ENCODE measurements around the gene SYTL1. TPM values are rescaled to one million over a fixed set of nuclear protein-coding genes. Genes with fewer than 3 reads are reported as not detected.

SYTL1 gene
- total and polyA plus RNA-seq, 9 of the 15 experiments (the other 6 are each of a cell fraction or from before 2014, with no cell fraction given): 0.04 to 9.3 (median 1.7) TPM

DNA sequence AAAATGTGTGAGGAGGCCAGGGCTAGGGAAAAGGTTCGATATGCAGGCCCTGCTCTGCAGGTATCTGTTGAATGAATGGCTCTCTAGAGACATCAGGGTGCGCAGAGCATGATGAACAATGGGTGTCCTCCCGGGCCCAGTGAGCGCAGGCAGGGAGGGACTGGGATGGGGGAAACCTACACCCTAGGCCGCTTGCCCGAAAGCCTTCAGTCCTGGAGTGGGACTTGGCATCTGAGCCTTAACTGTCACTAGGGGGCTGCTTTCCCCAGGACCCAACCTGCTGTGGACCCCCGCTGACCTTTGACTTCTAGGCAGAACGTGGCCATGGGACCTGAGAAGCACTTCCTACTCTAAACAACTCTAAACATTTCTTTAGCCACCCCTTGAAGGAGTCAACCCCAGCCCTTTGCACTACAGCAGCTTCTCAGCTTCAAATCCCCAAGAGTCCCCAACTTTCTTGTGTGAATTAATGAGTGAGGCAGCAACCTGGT lies 25.4 kb downstream of the SYTL1 start (continued):
- TF ChIP-seq, protein P1, sequence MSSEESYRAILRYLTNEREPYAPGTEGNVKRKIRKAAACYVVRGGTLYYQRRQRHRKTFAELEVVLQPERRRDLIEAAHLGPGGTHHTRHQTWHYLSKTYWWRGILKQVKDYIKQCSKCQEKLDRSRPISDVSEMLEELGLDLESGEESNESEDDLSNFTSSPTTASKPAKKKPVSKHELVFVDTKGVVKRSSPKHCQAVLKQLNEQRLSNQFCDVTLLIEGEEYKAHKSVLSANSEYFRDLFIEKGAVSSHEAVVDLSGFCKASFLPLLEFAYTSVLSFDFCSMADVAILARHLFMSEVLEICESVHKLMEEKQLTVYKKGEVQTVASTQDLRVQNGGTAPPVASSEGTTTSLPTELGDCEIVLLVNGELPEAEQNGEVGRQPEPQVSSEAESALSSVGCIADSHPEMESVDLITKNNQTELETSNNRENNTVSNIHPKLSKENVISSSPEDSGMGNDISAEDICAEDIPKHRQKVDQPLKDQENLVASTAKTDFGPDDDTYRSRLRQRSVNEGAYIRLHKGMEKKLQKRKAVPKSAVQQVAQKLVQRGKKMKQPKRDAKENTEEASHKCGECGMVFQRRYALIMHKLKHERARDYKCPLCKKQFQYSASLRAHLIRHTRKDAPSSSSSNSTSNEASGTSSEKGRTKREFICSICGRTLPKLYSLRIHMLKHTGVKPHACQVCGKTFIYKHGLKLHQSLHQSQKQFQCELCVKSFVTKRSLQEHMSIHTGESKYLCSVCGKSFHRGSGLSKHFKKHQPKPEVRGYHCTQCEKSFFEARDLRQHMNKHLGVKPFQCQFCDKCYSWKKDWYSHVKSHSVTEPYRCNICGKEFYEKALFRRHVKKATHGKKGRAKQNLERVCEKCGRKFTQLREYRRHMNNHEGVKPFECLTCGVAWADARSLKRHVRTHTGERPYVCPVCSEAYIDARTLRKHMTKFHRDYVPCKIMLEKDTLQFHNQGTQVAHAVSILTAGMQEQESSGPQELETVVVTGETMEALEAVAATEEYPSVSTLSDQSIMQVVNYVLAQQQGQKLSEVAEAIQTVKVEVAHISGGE (CRISPR knock-in tag; IDR thresholded peaks at IDR 0.05): no peak
- TF ChIP-seq ZKSCAN1 (IDR thresholded peaks at IDR 0.05; ENCODE audit: low read depth, low read length) (no peak), SRSF3 (IDR thresholded peaks at IDR 0.05; ENCODE audit: insufficient read depth, low read length) (no peak), ZNF12 (CRISPR knock-in tag; IDR thresholded peaks at IDR 0.05) (peak; percentile 50; the same call in 1 of the 2 replicates), TSC22D4 (tag; IDR thresholded peaks at IDR 0.05) (no peak), ZNF707 (CRISPR knock-in tag; conservative IDR thresholded peaks at IDR 0.05) (no peak), NR1H2 (CRISPR knock-in tag; IDR thresholded peaks at IDR 0.05) (0 out of 2 replicates have a peak, but pooled peaks have one; percentile 75)
- TF ChIP-seq, protein P2, sequence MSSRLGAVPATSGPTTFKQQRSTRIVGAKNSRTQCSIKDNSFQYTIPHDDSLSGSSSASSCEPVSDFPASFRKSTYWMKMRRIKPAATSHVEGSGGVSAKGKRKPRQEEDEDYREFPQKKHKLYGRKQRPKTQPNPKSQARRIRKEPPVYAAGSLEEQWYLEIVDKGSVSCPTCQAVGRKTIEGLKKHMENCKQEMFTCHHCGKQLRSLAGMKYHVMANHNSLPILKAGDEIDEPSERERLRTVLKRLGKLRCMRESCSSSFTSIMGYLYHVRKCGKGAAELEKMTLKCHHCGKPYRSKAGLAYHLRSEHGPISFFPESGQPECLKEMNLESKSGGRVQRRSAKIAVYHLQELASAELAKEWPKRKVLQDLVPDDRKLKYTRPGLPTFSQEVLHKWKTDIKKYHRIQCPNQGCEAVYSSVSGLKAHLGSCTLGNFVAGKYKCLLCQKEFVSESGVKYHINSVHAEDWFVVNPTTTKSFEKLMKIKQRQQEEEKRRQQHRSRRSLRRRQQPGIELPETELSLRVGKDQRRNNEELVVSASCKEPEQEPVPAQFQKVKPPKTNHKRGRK (tag; IDR thresholded peaks at IDR 0.05): no peak
- TF ChIP-seq, protein P3, sequence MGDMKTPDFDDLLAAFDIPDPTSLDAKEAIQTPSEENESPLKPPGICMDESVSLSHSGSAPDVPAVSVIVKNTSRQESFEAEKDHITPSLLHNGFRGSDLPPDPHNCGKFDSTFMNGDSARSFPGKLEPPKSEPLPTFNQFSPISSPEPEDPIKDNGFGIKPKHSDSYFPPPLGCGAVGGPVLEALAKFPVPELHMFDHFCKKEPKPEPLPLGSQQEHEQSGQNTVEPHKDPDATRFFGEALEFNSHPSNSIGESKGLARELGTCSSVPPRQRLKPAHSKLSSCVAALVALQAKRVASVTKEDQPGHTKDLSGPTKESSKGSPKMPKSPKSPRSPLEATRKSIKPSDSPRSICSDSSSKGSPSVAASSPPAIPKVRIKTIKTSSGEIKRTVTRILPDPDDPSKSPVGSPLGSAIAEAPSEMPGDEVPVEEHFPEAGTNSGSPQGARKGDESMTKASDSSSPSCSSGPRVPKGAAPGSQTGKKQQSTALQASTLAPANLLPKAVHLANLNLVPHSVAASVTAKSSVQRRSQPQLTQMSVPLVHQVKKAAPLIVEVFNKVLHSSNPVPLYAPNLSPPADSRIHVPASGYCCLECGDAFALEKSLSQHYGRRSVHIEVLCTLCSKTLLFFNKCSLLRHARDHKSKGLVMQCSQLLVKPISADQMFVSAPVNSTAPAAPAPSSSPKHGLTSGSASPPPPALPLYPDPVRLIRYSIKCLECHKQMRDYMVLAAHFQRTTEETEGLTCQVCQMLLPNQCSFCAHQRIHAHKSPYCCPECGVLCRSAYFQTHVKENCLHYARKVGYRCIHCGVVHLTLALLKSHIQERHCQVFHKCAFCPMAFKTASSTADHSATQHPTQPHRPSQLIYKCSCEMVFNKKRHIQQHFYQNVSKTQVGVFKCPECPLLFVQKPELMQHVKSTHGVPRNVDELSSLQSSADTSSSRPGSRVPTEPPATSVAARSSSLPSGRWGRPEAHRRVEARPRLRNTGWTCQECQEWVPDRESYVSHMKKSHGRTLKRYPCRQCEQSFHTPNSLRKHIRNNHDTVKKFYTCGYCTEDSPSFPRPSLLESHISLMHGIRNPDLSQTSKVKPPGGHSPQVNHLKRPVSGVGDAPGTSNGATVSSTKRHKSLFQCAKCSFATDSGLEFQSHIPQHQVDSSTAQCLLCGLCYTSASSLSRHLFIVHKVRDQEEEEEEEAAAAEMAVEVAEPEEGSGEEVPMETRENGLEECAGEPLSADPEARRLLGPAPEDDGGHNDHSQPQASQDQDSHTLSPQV (IDR thresholded peaks at IDR 0.05): no peak; the same call in 1 of the 2 replicates

Measured in K562 (cell line).